HG02938 (cell line): ENCODE measurements around the gene PAPOLG.

Experiments used
- ATAC-seq: cut with Tn5 transposase; IDR thresholded peaks from one replicate; pipeline ENCODE4 v1.9.1; 2021; ENCODE audit warnings: mild to moderate bottlenecking, moderate library complexity; ENCODE audit not compliant: unreplicated experiment

Gene PAPOLG

GRCh38 chr2:60756097-60757087, at the start of gene PAPOLG:
Gene PAPOLG (plus strand): TSS chr2:60756268. CDS start chr2:60756479, 211 bp downstream.
- ATAC-seq, result peak; percentile 96

- ATAC-seq, result no peak
Observed at GRCh38 chr2:60707750-60708371, 48.2 kb upstream of the PAPOLG start.

GRCh38 chr2:60708630-60709320, 47.3 kb upstream of the PAPOLG start:
- ATAC-seq, result no peak

DNA sequence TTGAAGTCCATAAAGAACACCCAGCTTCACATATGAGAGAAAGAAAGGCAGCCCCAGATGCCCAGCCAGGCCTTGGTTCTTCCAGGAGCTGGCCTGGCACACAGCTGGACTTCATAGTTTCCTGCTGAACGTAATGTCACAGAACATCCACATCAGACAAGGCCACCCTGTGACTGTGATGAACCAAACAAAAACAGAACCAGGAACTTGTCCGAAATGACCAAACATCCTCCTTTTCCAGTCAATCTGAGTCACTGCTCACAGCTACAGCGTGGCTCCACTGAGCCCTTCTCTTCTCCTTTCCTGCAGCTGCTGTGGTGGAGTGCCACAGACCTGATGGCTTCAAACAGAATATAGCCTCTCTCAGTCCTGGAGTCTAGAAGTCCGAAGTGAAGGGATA, 45.4 kb upstream of the PAPOLG start:
- ATAC-seq, result no peak

GRCh38 chr2:60715561-60715960, 40.5 kb upstream of the PAPOLG start:
- no peak for ATAC-seq

DNA sequence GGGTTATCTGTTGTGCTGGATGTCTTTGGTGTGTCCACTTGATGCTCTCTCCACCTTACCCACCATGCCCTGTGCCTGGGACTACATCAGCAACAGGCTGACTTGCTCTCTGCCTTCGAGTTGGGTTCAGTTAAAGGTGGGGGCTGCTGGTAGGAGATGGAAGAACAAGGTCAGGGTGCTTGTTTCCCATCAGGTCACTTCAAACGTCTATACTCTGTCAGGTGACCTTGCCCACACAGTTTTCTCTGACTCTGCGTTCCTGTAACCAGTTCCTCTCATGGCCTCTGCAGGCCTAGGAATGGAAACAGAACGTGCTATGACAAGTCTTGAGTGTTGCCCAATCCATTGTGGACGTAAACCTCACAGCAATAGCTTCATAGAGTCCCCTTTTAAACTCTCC, 38.4 kb upstream of the PAPOLG start:
- no peak for ATAC-seq

DNA sequence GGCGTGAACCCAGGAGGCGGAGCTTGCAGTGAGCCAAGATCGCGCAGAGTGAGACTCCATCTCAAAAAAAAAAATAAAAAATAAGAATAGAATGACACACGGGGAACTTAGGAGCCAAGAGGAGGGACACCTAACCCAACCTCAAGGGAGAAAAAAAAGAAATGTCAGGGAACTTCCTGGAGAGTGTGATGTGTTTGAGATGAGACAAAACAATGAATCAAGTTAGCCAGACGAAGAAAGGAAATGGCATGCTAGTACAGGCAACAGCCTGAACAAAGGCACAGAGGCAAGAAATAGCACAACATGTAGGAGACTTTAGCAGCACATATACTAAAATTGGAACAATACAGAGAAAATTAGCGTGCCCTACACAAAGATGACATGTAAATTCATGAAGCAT, 36.7 kb upstream of the PAPOLG start:
- no peak for ATAC-seq

DNA sequence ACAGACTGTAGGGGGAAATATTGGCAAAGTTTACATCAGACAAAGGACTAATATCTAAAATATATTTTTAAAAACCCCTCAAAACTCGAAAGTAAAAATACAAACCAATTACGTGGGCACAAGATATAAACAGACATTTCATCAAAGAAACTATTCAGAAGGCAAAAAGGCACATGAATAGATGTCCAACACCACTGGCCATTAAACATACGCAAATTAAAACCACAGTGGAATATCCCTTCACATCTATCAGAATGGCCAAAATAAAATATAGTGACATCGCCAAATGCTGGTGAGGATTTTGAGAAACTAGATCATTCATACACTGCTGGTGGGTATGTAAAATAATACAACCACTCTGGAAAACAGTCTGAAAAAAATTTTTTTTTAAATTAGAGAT, 30.6 kb upstream of the PAPOLG start:
- ATAC-seq, result no peak

GRCh38 chr2:60728855-60729254, 27.2 kb upstream of the PAPOLG start:
- no peak for ATAC-seq

- ATAC-seq, result no peak
Observed at GRCh38 chr2:60735496-60736250, 20.4 kb upstream of the PAPOLG start.

DNA sequence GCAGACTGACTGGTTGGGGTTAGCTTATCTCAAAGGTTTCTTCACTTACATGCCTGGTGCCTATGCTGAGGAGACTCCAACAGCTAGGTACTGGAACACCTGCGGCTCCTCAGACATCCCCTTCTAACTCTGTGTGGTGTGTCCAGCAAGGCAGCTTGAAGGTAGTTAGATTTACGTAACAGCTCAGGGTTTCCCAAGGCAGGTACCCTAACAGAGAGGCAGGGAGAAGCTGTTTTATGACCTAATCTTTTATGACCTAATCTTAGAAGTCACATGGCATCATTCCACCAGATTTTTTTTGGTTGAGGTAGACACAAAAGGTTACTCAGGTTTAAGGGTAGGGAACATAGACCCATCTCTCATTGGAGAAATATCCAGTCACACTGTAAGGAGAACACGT, 17.4 kb upstream of the PAPOLG start:
- no peak for ATAC-seq

GRCh38 chr2:60739156-60739555, 16.9 kb upstream of the PAPOLG start:
- ATAC-seq, result no peak

DNA sequence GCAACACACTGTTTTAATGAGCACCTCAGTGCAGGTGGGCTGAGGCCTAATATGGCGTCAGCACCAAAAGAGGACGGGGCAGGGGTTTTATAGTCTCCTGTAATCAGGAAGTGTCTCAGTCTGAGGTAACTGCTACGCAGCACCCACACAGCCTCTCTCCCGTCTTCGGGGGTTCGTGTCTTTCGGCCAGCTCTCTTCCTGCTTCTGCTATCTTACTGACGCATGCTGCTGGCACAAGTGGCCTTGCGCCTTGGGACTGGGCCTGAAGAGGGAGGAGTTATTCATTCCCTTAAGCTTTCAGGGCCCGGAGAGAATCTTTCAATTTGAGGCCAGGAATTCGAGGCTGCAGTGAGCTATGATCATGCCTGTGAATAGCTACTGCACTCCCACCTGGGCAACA, 14.5 kb upstream of the PAPOLG start:
- no peak for ATAC-seq

DNA sequence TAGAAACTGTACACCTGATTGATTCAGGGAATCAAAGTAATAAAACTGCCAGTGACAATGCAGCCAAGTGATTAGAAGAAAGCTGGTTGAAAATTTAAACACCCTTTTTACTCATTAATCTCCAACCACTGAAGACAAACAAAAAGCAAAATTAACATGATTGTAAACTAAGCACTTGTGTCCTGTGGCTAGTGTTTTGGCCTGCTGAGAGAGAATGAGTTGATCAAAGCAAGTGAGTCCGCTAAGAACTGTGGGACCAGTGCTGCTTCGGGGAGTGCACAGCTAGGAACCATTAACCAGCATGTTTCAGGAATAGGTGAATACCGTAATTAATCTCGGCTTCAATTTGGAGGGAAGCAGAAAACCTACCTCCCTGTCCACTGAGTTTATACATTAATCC, 13.6 kb upstream of the PAPOLG start:
- no peak for ATAC-seq

DNA sequence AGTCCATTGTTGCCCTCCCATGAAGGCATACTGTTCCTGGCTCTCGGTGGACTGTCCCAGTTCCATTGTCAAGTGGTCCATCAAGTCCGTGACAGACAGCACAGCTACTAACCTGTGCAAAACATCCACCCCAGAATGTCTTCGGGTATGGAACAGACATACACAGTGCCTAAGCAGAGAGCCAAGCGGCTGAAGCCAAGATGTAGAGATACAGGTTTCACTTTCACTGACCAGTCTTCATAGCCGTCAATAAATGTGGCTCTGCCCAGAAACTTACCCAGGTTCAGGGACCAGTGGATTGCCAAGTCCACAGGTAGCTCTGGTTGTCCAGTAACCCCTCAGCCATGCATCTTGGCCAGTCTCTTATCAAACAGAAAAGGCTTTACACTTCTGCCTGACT, 10.7 kb upstream of the PAPOLG start:
- ATAC-seq, result no peak

DNA sequence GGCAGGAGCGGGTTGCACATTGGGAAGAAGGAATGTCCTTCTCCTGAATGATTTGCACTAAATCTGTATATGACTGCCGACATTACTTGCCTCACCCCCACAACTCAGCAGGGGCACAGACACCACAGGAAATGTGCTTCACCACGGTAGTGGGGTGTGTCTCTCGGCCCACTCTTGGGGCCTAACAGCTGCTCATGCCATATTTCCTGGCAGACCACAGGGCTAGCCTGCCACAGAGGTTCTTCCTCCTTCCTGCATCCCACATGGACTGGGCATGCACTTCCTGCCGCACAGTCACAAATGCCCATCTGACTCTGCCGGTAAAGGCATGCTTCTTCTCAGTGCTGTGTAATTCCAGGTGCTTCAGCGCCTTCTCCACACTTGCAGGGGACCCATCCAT, 10.3 kb upstream of the PAPOLG start:
- no peak for ATAC-seq

DNA sequence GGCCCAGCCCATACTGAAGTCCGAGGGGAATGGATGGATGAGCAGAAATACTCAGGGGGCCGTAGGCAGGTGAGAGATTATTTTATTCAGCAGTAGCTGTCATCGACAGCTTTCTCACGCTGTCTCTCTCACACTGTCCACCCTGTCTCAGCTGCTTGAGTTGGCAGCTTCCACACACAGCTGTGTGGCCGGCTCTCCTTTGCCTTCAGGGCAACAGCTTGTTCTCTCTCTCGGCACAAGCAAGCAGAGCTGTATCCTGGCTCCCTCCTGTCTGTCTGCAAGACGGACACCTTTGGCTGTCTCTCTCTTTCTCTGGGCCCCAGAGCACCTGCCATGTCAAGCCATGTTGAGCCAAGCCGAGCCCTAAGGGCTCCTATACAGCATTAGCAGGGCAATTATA, 9.8 kb upstream of the PAPOLG start:
- no peak for ATAC-seq

- ATAC-seq, result no peak
Observed at GRCh38 chr2:60759654-60760053, 3.6 kb downstream of the PAPOLG start.

DNA sequence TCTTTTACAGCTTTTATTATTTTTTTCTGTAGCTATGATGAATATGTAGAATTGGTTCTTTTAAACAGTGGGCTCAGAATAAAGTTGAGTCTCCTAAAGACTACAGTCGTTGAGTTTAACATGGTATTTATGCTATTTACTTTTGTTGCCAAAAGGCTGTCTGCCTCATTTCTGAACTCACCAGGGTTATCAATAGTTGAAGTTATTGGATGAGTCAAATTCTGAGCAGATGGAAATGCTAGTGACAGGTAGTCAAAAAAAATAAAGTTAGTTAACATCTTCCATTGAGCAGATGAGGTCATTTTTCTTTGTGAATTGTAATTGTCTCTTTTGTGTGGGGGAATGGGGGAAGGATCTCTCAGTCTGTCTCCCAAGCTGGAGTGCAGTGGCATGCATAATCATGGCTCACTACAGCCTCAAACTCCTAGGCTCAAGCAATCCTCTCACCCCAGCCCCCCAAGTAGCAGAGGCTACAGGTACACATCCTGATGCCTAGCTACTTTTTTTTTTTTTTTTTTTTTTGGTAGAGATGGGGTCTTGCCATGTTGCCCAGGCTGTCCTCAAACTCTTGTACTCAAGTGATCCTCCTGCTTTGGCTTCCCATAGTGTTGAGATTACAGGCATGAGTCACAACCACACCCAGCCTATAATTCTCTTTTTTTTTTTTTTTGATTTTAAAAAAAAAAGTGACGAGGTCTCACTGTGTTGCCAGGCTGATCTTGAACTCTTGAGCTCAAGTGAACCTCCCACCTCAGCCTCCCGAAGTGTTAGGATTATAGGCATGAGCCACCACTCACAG, 8.9 kb downstream of the PAPOLG start:
- no peak for ATAC-seq

GRCh38 chr2:60766283-60766682, 10.2 kb downstream of the PAPOLG start:
- ATAC-seq, result no peak
